HepG2 (cell line): ENCODE measurements around the gene VEGFA. TPM values are rescaled to one million over a fixed set of nuclear protein-coding genes. Genes with fewer than 3 reads are reported as not detected.
A peak's percentile ranks its signal among the peaks of the same experiment; 100 is the strongest.

ENCODE experiments used
- CENPX ChIP-seq: sonication (generic); formaldehyde crosslinking; IDR thresholded peaks from 2 replicates; pipeline ENCODE4 v1.9.0; 2021; ENCODE audit warnings: mild to moderate bottlenecking, missing genetic modification reagents, moderate library complexity
- CTCF ChIP-seq: sonication (generic); formaldehyde crosslinking; IDR thresholded peaks from 2 replicates; pipeline ENCODE4 v1.5.0; 2020; ENCODE audit warnings: mild to moderate bottlenecking, missing genetic modification reagents, moderate library complexity
- FOXC1 ChIP-seq: sonication (generic); formaldehyde crosslinking; IDR thresholded peaks from 2 replicates; pipeline ENCODE4 v1.8.0; 2022; ENCODE audit warnings: mild to moderate bottlenecking, missing genetic modification reagents, borderline replicate concordance
- HMG20A ChIP-seq: IDR thresholded peaks from 2 replicates; pipeline ENCODE4 v1.6.1; 2016; ENCODE audit warnings: borderline replicate concordance
- KDM4B ChIP-seq: sonication (generic); formaldehyde crosslinking; IDR thresholded peaks from 2 replicates; pipeline ENCODE4 v1.4.0; 2020; ENCODE audit warnings: missing genetic modification reagents
- KMT2B ChIP-seq: IDR thresholded peaks from 2 replicates; pipeline ENCODE4 v1.6.1; 2016; ENCODE audit warnings: missing genetic modification reagents, missing compliant biosample characterization
- MXD4 ChIP-seq: IDR thresholded peaks from 2 replicates; pipeline ENCODE4 v1.6.1; 2016; ENCODE audit warnings: mild to moderate bottlenecking, missing biosample characterization, missing genetic modification reagents
- NCOA1 ChIP-seq: sonication (generic); formaldehyde crosslinking; IDR thresholded peaks from 2 replicates; pipeline ENCODE4 v1.9.0; 2021; ENCODE audit warnings: missing genetic modification reagents
- NR3C1 ChIP-seq: sonication (generic); formaldehyde crosslinking; IDR thresholded peaks from 2 replicates; pipeline ENCODE4 v1.4.0; 2020; ENCODE audit warnings: missing genetic modification reagents
- PRDM15 ChIP-seq: sonication (generic); formaldehyde crosslinking; IDR thresholded peaks from 2 replicates; pipeline ENCODE4 v1.4.0; 2020; ENCODE audit warnings: missing genetic modification reagents
- SRSF1 ChIP-seq: fragments of 200-400 bp; formaldehyde crosslinking; optimal IDR thresholded peaks from 2 replicates; pipeline ENCODE3; 2017; ENCODE audit warnings: mild to moderate bottlenecking, low read depth, low read length, moderate library complexity
- SUZ12 ChIP-seq: fragments of 150-350 bp; IDR thresholded peaks from 2 replicates; pipeline ENCODE4 v1.6.1; 2014; ENCODE audit warnings: low read depth, low read length
- ZBTB4 ChIP-seq: sonication (generic); formaldehyde crosslinking; IDR thresholded peaks from 2 replicates; pipeline ENCODE4 v1.4.0; 2020; ENCODE audit warnings: missing genetic modification reagents, mild to moderate bottlenecking, borderline replicate concordance
- ZBTB8A ChIP-seq: sonication (generic); formaldehyde crosslinking; IDR thresholded peaks from 2 replicates; pipeline ENCODE4 v1.4.0; 2020; ENCODE audit warnings: mild to moderate bottlenecking, low read depth, missing genetic modification reagents, borderline replicate concordance
- ZFY ChIP-seq: sonication (generic); formaldehyde crosslinking; IDR thresholded peaks from 2 replicates; pipeline ENCODE4 v1.4.0; 2020; ENCODE audit warnings: missing genetic modification reagents
- ZNF205 ChIP-seq: IDR thresholded peaks from 2 replicates; pipeline ENCODE4 v1.6.1; 2018; ENCODE audit warnings: missing biosample characterization, missing genetic modification reagents
- polyA plus RNA-seq, 8 experiments: library from polyadenylated mRNA; depleted of rRNA in 3 of 8; stranded (reverse) in 7 of 8; unstranded in 1 of 8; fragments of >200 nt; fragmentation: Illumina TruSeq in 4 of 8; extraction: Trizol in 4 of 8; gene quantifications; 2 replicates each; pipeline versions ENCODE4 v1.2.1 to v1.2.3, GENCODE V29; 2011 to 2016; ENCODE audit warnings: low read depth in 4 of 8, missing spikeins in 1 of 8, mixed read lengths in 1 of 8; ENCODE audit not compliant: insufficient read depth in 1 of 8
- total RNA-seq, 5 experiments: library from RNA; depleted of rRNA; stranded (reverse); fragments of >200 nt; fragmentation: Illumina TruSeq; extraction: Trizol; gene quantifications; 2 replicates each; pipeline ENCODE4 v1.2.3, GENCODE V29; 2016; ENCODE audit warnings: low read depth in 1 of 5
- TF ChIP-seq, protein P1 (sequence below): sonication (generic); formaldehyde crosslinking; IDR thresholded peaks from 2 replicates; pipeline ENCODE4 v1.8.0; 2022; ENCODE audit warnings: low read depth, missing genetic modification reagents
- TF ChIP-seq, protein P2 (sequence below): sonication (generic); formaldehyde crosslinking; IDR thresholded peaks from 2 replicates; pipeline ENCODE4 v1.9.0; 2021; ENCODE audit warnings: missing genetic modification reagents, borderline replicate concordance

VEGFA gene
- total and polyA plus RNA-seq, 2 of the 13 experiments (the other 11 are each of a cell fraction or from before 2014, with no cell fraction given): 68.1 to 629 TPM

GRCh38 chr6:43772681-43773049 is 2.7 kb downstream of the VEGFA start (continued):
- TF ChIP-seq, protein P1, sequence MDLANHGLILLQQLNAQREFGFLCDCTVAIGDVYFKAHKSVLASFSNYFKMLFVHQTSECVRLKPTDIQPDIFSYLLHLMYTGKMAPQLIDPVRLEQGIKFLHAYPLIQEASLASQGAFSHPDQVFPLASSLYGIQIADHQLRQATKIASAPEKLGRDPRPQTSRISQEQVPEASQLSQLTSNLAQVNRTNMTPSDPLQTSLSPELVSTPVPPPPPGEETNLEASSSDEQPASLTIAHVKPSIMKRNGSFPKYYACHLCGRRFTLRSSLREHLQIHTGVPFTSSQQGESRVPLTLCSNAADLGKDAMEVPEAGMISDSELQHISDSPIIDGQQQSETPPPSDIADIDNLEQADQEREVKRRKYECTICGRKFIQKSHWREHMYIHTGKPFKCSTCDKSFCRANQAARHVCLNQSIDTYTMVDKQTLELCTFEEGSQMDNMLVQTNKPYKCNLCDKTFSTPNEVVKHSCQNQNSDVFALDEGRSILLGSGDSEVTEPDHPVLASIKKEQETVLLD (CRISPR knock-in tag): no peak
- TF ChIP-seq KDM4B (CRISPR knock-in tag): no peak; the same call in 1 of the 2 replicates
- TF ChIP-seq SUZ12: no peak
- TF ChIP-seq ZNF205: no peak
- no peak for TF ChIP-seq ZBTB4 (CRISPR knock-in tag)
- TF ChIP-seq ZBTB8A (CRISPR knock-in tag): no peak
- TF ChIP-seq MXD4 (CRISPR knock-in tag): no peak
- peak; percentile 53 for TF ChIP-seq CTCF (CRISPR knock-in tag)
- TF ChIP-seq PRDM15 (CRISPR knock-in tag): no peak
- peak; percentile 40 for TF ChIP-seq ZFY (CRISPR knock-in tag)
- TF ChIP-seq, protein P2, sequence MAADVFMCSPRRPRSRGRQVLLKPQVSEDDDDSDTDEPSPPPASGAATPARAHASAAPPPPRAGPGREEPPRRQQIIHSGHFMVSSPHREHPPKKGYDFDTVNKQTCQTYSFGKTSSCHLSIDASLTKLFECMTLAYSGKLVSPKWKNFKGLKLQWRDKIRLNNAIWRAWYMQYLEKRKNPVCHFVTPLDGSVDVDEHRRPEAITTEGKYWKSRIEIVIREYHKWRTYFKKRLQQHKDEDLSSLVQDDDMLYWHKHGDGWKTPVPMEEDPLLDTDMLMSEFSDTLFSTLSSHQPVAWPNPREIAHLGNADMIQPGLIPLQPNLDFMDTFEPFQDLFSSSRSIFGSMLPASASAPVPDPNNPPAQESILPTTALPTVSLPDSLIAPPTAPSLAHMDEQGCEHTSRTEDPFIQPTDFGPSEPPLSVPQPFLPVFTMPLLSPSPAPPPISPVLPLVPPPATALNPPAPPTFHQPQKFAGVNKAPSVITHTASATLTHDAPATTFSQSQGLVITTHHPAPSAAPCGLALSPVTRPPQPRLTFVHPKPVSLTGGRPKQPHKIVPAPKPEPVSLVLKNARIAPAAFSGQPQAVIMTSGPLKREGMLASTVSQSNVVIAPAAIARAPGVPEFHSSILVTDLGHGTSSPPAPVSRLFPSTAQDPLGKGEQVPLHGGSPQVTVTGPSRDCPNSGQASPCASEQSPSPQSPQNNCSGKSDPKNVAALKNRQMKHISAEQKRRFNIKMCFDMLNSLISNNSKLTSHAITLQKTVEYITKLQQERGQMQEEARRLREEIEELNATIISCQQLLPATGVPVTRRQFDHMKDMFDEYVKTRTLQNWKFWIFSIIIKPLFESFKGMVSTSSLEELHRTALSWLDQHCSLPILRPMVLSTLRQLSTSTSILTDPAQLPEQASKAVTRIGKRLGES (CRISPR knock-in tag): no peak
- TF ChIP-seq HMG20A (CRISPR knock-in tag): no peak
- TF ChIP-seq FOXC1 (CRISPR knock-in tag): no peak
- no peak for TF ChIP-seq NR3C1 (CRISPR knock-in tag)
- no peak for TF ChIP-seq CENPX (CRISPR knock-in tag)
- 0 out of 2 replicates have a peak, but pooled peaks have one; percentile 24 for TF ChIP-seq KMT2B (CRISPR knock-in tag)
- peak; percentile 28 for TF ChIP-seq SRSF1
- TF ChIP-seq NCOA1 (CRISPR knock-in tag): no peak
